HepG2 (cell line): ENCODE data around the gene TYMP. TPM values are rescaled to one million over a fixed set of nuclear protein-coding genes. Genes with fewer than 3 reads are reported as not detected.

ENCODE experiments used
- FOXJ3 ChIP-seq: sonication (generic); formaldehyde crosslinking; IDR thresholded peaks from 2 replicates; pipeline ENCODE4 v1.4.0; 2020; ENCODE audit warnings: missing genetic modification reagents, mild to moderate bottlenecking, borderline replicate concordance
- GTF3A ChIP-seq: sonication (generic); formaldehyde crosslinking; conservative IDR thresholded peaks from 2 replicates; pipeline ENCODE4 v1.4.0; 2020; ENCODE audit warnings: mild to moderate bottlenecking, missing genetic modification reagents
- HNF1A ChIP-seq, 2 experiments: sonication (generic) in 1 of 2; formaldehyde crosslinking in 1 of 2; IDR thresholded peaks; 2 replicates each; pipeline versions ENCODE4 v1.4.0 to v1.6.1; 2016 to 2020; ENCODE audit warnings: borderline replicate concordance in 1 of 2, low read depth in 1 of 2, mild to moderate bottlenecking in 1 of 2, missing genetic modification reagents in 1 of 2
- HOXA3 ChIP-seq: sonication (generic); formaldehyde crosslinking; IDR thresholded peaks from 2 replicates; pipeline ENCODE4 v1.5.0; 2020; ENCODE audit warnings: missing genetic modification reagents
- KLF15 ChIP-seq: sonication (generic); formaldehyde crosslinking; IDR thresholded peaks from 2 replicates; pipeline ENCODE4 v1.8.1; 2023; ENCODE audit warnings: borderline replicate concordance, mild to moderate bottlenecking, inconsistent platforms, missing genetic modification reagents, mixed read lengths
- NCOA2 ChIP-seq: sonication (generic); formaldehyde crosslinking; IDR thresholded peaks from 2 replicates; pipeline ENCODE4 v1.8.0; 2022; ENCODE audit warnings: inconsistent platforms
- NFE2L2 ChIP-seq: fragments of 150-350 bp; IDR thresholded peaks from 2 replicates; pipeline ENCODE4 v1.6.1; 2014; ENCODE audit warnings: low read length
- NFYB ChIP-seq: sonication (generic); formaldehyde crosslinking; IDR thresholded peaks from 2 replicates; pipeline ENCODE4 v1.4.0; 2020; ENCODE audit warnings: missing genetic modification reagents
- RNF219 ChIP-seq: sonication (generic); formaldehyde crosslinking; IDR thresholded peaks from 2 replicates; pipeline ENCODE4 v1.5.0; 2020; ENCODE audit warnings: mild to moderate bottlenecking, missing genetic modification reagents
- SRSF1 ChIP-seq: fragments of 200-400 bp; formaldehyde crosslinking; optimal IDR thresholded peaks from 2 replicates; pipeline ENCODE3; 2017; ENCODE audit warnings: mild to moderate bottlenecking, low read depth, low read length, moderate library complexity
- TSC22D2 ChIP-seq: sonication (generic); formaldehyde crosslinking; IDR thresholded peaks from 2 replicates; pipeline ENCODE4 v1.5.1; 2020; ENCODE audit warnings: missing genetic modification reagents, mild to moderate bottlenecking, borderline replicate concordance
- ZNF318 ChIP-seq: sonication (generic); formaldehyde crosslinking; IDR thresholded peaks from 2 replicates; pipeline ENCODE4 v1.4.0; 2020; ENCODE audit warnings: mild to moderate bottlenecking, missing genetic modification reagents
- ZNF660 ChIP-seq: sonication (generic); formaldehyde crosslinking; IDR thresholded peaks from 2 replicates; pipeline ENCODE4 v1.5.1; 2020; ENCODE audit warnings: mild to moderate bottlenecking, low read depth, missing genetic modification reagents, borderline replicate concordance
- ZNF709 ChIP-seq: sonication (generic); formaldehyde crosslinking; IDR thresholded peaks from 2 replicates; pipeline ENCODE4 v1.5.0; 2020; ENCODE audit warnings: mild to moderate bottlenecking, missing genetic modification reagents
- polyA plus RNA-seq, 8 experiments: library from polyadenylated mRNA; depleted of rRNA in 3 of 8; stranded (reverse) in 7 of 8; unstranded in 1 of 8; fragments of >200 nt; fragmentation: Illumina TruSeq in 4 of 8; extraction: Trizol in 4 of 8; gene quantifications; 2 replicates each; pipeline versions ENCODE4 v1.2.1 to v1.2.3, GENCODE V29; 2011 to 2016; ENCODE audit warnings: low read depth in 4 of 8, missing spikeins in 1 of 8, mixed read lengths in 1 of 8; ENCODE audit not compliant: insufficient read depth in 1 of 8
- total RNA-seq, 5 experiments: library from RNA; depleted of rRNA; stranded (reverse); fragments of >200 nt; fragmentation: Illumina TruSeq; extraction: Trizol; gene quantifications; 2 replicates each; pipeline ENCODE4 v1.2.3, GENCODE V29; 2016; ENCODE audit warnings: low read depth in 1 of 5

Gene TYMP
- total and polyA plus RNA-seq, 2 of the 13 experiments (the other 11 are each of a cell fraction or from before 2014, with no cell fraction given), result 3.9 to 4.3 TPM

GRCh38 chr22:50507421-50507990 is 22.3 kb downstream of the TYMP start, which contains the start of gene LMF2 (continued):
- TF ChIP-seq ZNF318 (CRISPR knock-in tag), result 0 out of 2 replicates have a peak, but pooled peaks have one; percentile 24
- 0 out of 2 replicates have a peak, but pooled peaks have one; percentile 17 for TF ChIP-seq NFYB (CRISPR knock-in tag)
- no peak for TF ChIP-seq KLF15
- peak; percentile 27; the same call in 1 of the 2 replicates for TF ChIP-seq NCOA2
- no peak for TF ChIP-seq FOXJ3 (CRISPR knock-in tag)
- peak; percentile 67 for TF ChIP-seq ZNF709 (CRISPR knock-in tag)
- TF ChIP-seq HNF1A (IDR thresholded peaks at IDR 0.05; ENCODE audit: low read depth), result no peak
- TF ChIP-seq HNF1A (CRISPR knock-in tag; IDR thresholded peaks at IDR 0.05; ENCODE audit: borderline replicate concordance), result no peak
- peak; percentile 43 for TF ChIP-seq HOXA3 (CRISPR knock-in tag)
- TF ChIP-seq ZNF660 (CRISPR knock-in tag), result no peak
- no peak for TF ChIP-seq NFE2L2
- no peak for TF ChIP-seq SRSF1
- 0 out of 2 replicates have a peak, but pooled peaks have one; percentile 51 for TF ChIP-seq TSC22D2 (CRISPR knock-in tag)
- TF ChIP-seq GTF3A (CRISPR knock-in tag), result no peak
- TF ChIP-seq RNF219, result no peak
